Neural cell (in vitro differentiated cells): ENCODE measurements around the gene HSH2D. TPM values are rescaled to one million over a fixed set of nuclear protein-coding genes. Genes with fewer than 3 reads are reported as not detected.

ENCODE experiments used
- H2AFZ ChIP-seq: fragments of 200-600, 300-800 bp; sonication (generic), shearing (Covaris generic); 2 replicates; pipeline ENCODE4 v1.6.0; 2014; ENCODE audit warnings: low read depth, mild to moderate bottlenecking, antibody characterized with exemption, low read length, moderate library complexity
- H3F3A ChIP-seq: fragments of 200-600 bp; shearing (Covaris generic); 2 replicates; pipeline ENCODE4 v1.6.1; 2016; ENCODE audit warnings: mild to moderate bottlenecking, moderate library complexity, mixed read lengths, antibody characterized with exemption, low read length; ENCODE audit not compliant: insufficient read depth, poor library complexity, severe bottlenecking
- H3K27ac ChIP-seq: fragments of 200-600, 300-800 bp; sonication (generic), shearing (Covaris generic); 2 replicates; pipeline ENCODE4 v1.5.1; 2014; ENCODE audit warnings: mild to moderate bottlenecking, low read length, moderate library complexity
- H3K27me3 ChIP-seq: fragments of 300-800, 200-600 bp; sonication (generic), shearing (Covaris generic); 2 replicates; pipeline ENCODE4 v1.6.0; 2014; ENCODE audit warnings: mild to moderate bottlenecking, low read depth, low read length, moderate library complexity; ENCODE audit not compliant: insufficient read depth
- H3K36me3 ChIP-seq: fragments of 300-800, 200-600 bp; sonication (generic), shearing (Covaris generic); 2 replicates; pipeline ENCODE4 v1.5.1; 2014; ENCODE audit warnings: mild to moderate bottlenecking, antibody characterized with exemption, low read length, moderate library complexity; ENCODE audit not compliant: insufficient read depth
- H3K4me2 ChIP-seq: fragments of 300-800, 200-600 bp; sonication (generic), shearing (Covaris generic); 2 replicates; pipeline ENCODE4 v1.6.0; 2014; ENCODE audit warnings: mild to moderate bottlenecking, low read length
- H3K4me3 ChIP-seq: fragments of 300-800, 200-600 bp; sonication (generic), shearing (Covaris generic); 2 replicates; pipeline ENCODE4 v1.5.1; 2014; ENCODE audit warnings: mild to moderate bottlenecking, low read length, moderate library complexity
- H3K79me2 ChIP-seq: fragments of 200-600 bp; shearing (Covaris generic); replicated peaks from 2 replicates; pipeline ENCODE4 v1.6.0; 2014; ENCODE audit warnings: mild to moderate bottlenecking, low read length, moderate library complexity; ENCODE audit not compliant: insufficient read depth
- H3K9ac ChIP-seq: fragments of 300-800, 200-600 bp; sonication (generic), shearing (Covaris generic); 2 replicates; pipeline ENCODE4 v1.6.1; 2016; ENCODE audit warnings: mild to moderate bottlenecking, low read length, mixed read lengths
- H3K9me2 ChIP-seq: fragments of 200-600 bp; shearing (Covaris generic); 2 replicates; pipeline ENCODE4 v1.6.1; 2016; ENCODE audit warnings: mild to moderate bottlenecking, low read length, mixed read lengths; ENCODE audit not compliant: insufficient read depth
- H3K9me3 ChIP-seq: fragments of 200-600, 300-800 bp; sonication (generic), shearing (Covaris generic); 2 replicates; pipeline ENCODE4 v1.6.1; 2016; ENCODE audit warnings: mild to moderate bottlenecking, mixed run types, low read length, moderate library complexity, mixed read lengths
- H4K20me1 ChIP-seq: fragments of 200-600 bp; shearing (Covaris generic); 2 replicates; pipeline ENCODE4 v1.6.1; 2016; ENCODE audit warnings: mild to moderate bottlenecking, mixed run types; ENCODE audit not compliant: insufficient read depth
- CTCF ChIP-seq: fragments of 450-650 bp; IDR thresholded peaks from 2 replicates; pipeline ENCODE4 v1.5.1; 2014; ENCODE audit warnings: antibody characterized with exemption, mild to moderate bottlenecking, moderate library complexity; ENCODE audit not compliant: poor library complexity, severe bottlenecking
- EP300 ChIP-seq: fragments of 450-650 bp; conservative IDR thresholded peaks from 2 replicates; pipeline ENCODE4 v1.6.1; 2014; ENCODE audit warnings: antibody characterized with exemption, mild to moderate bottlenecking, moderate library complexity; ENCODE audit not compliant: poor library complexity, severe bottlenecking
- EZH2 ChIP-seq: fragments of 200-600, 300-800 bp; shearing (Covaris generic), sonication (generic); IDR thresholded peaks from 2 replicates; pipeline ENCODE4 v1.6.1; 2014; ENCODE audit warnings: antibody characterized with exemption, low read length, borderline replicate concordance, mild to moderate bottlenecking; ENCODE audit not compliant: insufficient read depth, poor library complexity, severe bottlenecking
- MXI1 ChIP-seq: fragments of 450-650 bp; conservative IDR thresholded peaks from 2 replicates; pipeline ENCODE4 v1.6.1; 2014; ENCODE audit warnings: antibody characterized with exemption, mild to moderate bottlenecking; ENCODE audit not compliant: poor library complexity, severe bottlenecking
- POLR2AphosphoS5 ChIP-seq: IDR thresholded peaks from 2 replicates; pipeline ENCODE4 v1.6.1; 2012
- RAD21 ChIP-seq: fragments of 450-650 bp; conservative IDR thresholded peaks from 2 replicates; pipeline ENCODE4 v1.6.1; 2014; ENCODE audit warnings: antibody characterized with exemption, mild to moderate bottlenecking, moderate library complexity
- REST ChIP-seq: IDR thresholded peaks from 2 replicates; pipeline ENCODE4 v1.6.1; 2012; ENCODE audit warnings: borderline replicate concordance
- SMC3 ChIP-seq: fragments of 450-650 bp; conservative IDR thresholded peaks from 2 replicates; pipeline ENCODE4 v1.6.1; 2014; ENCODE audit warnings: antibody characterized with exemption, mild to moderate bottlenecking, moderate library complexity; ENCODE audit not compliant: poor library complexity
- TAF1 ChIP-seq: IDR thresholded peaks from 2 replicates; pipeline ENCODE4 v1.6.1; 2012; ENCODE audit warnings: low read depth
- polyA plus RNA-seq: library from polyadenylated mRNA; depleted of rRNA; stranded (reverse); fragments of >200 nt; gene quantifications from 2 replicates; pipeline ENCODE4 v1.2.3, GENCODE V29; 2014

The HSH2D gene
- polyA plus RNA-seq, 1 donor from 2014 or later: not detected

- no peak overlapping the region for H2AFZ ChIP-seq
- H4K20me1 ChIP-seq: no peaks in the 10 kb centered on the region
- no peaks in the 10 kb centered on the region for H3K36me3 ChIP-seq
- no peak overlapping the region for H3K9ac ChIP-seq
- no peak overlapping the region for H3K4me3 ChIP-seq
- no peaks in the 10 kb centered on the region for H3K27me3 ChIP-seq
- H3K27ac ChIP-seq: no peak overlapping the region
- no peak overlapping the region for H3K4me2 ChIP-seq
- no peaks in the 10 kb centered on the region for H3F3A ChIP-seq
- H3K9me2 ChIP-seq: no peaks in the 10 kb centered on the region
- TF ChIP-seq SMC3: no peak
- TF ChIP-seq MXI1: no peak
- TF ChIP-seq EP300: no peak
- TF ChIP-seq TAF1: no peak
- TF ChIP-seq POLR2AphosphoS5: no peak
- no peak for TF ChIP-seq CTCF
- TF ChIP-seq EZH2: no peak
- TF ChIP-seq RAD21: no peak
- TF ChIP-seq REST: no peak
- no peaks in the 10 kb centered on the region for H3K79me2 ChIP-seq
- H3K9me3 ChIP-seq: no peaks in the 10 kb centered on the region
These were observed 15.6 kb upstream of the HSH2D start for GRCh38 chr19:16127776-16128371.

- Histone ChIP-seq H3K9me3 (no peaks in the 10 kb centered on the region), H4K20me1 (no peaks in the 10 kb centered on the region), H3K79me2 (no peaks in the 10 kb centered on the region), H3K4me3 (no peak overlapping the region), H3K9me2 (no peaks in the 10 kb centered on the region), H3K36me3 (no peaks in the 10 kb centered on the region), H3K4me2 (no peak overlapping the region), H3K9ac (no peak overlapping the region), H3F3A (no peaks in the 10 kb centered on the region), H3K27me3 (no peaks in the 10 kb centered on the region), H2AFZ (no peak overlapping the region), H3K27ac (no peak overlapping the region)
- no peak for TF ChIP-seq EZH2
- no peak for TF ChIP-seq MXI1
- no peak for TF ChIP-seq CTCF
- TF ChIP-seq SMC3: no peak
- TF ChIP-seq RAD21: no peak
- no peak for TF ChIP-seq REST
- no peak for TF ChIP-seq EP300
- TF ChIP-seq POLR2AphosphoS5: no peak
- no peak for TF ChIP-seq TAF1
These were observed 11.8 kb upstream of the HSH2D start for GRCh38 chr19:16131648-16132047.
